ENCODE results near the gene LZTS2. TPM values are rescaled to one million over a fixed set of nuclear protein-coding genes. Genes with fewer than 3 reads are reported as not detected.

The LZTS2 gene
- total and polyA plus RNA-seq, 2 of the 8 experiments (the other 6 are each of a cell fraction or from before 2014, with no cell fraction given): 75.7 to 99.5 TPM

GRCh38 chr10:101022967-101023705, 23.5 kb downstream of the LZTS2 start:
- Histone ChIP-seq H3K27me3 (replicated peaks in 1 of 4; ENCODE audit: control insufficient read depth in 3 of 4, extremely low read depth in 1 of 4, insufficient read depth in 3 of 4, low read length in 3 of 4) (peaks cover 7 to 19% (median 14%) of the 10 kb centered on the region in 4 experiments), H3K4ac (replicated peaks; ENCODE audit: insufficient read length, low read depth, low read length) (no peak overlapping the region), H4K8ac (ENCODE audit: extremely low read depth, insufficient read depth, low read length) (no peak overlapping the region), H3K18ac (ENCODE audit: extremely low read depth, low read length) (no peak overlapping the region), H3K23me2 (ENCODE audit: low read depth, low read length) (peaks cover 7% of the 10 kb centered on the region; the same call in 1 of the 2 replicates), H3K79me1 (ENCODE audit: low read depth, low read length) (no peaks in the 10 kb centered on the region), H3K9me3 (ENCODE audit: insufficient read depth in 2 of 2, low read depth in 1 of 2, low read length in 1 of 2) (no peaks in the 10 kb centered on the region), H4K91ac (replicated peaks; ENCODE audit: insufficient read length, low read length) (no peak overlapping the region), H2AFZ (ENCODE audit: low read length) (no peak overlapping the region), H3K4me2 (ENCODE audit: insufficient read depth in 1 of 2, low read depth in 2 of 2, low read length in 2 of 2) (no peak overlapping the region), H3K56ac (replicated peaks; ENCODE audit: insufficient read length, low read depth, low read length) (no peak overlapping the region), H2AK5ac (ENCODE audit: low read depth, low read length) (no peak overlapping the region), H3K14ac (ENCODE audit: insufficient read length) (no peak overlapping the region), H3K36me3 (ENCODE audit: control insufficient read depth in 2 of 4, insufficient read depth in 4 of 4, low read length in 3 of 4) (no peaks in the 10 kb centered on the region), H3K4me1 (replicated peaks in 1 of 4; ENCODE audit: control insufficient read depth in 3 of 4, insufficient read depth in 4 of 4, low read length in 3 of 4) (peaks cover 0 to 6% (median 3%) of the 10 kb centered on the region in 4 experiments; a peak in 4 of 7 replicates), H4K5ac (ENCODE audit: insufficient read length, low read depth, low read length) (no peak overlapping the region), H2BK20ac (ENCODE audit: low read length) (no peak overlapping the region), H3K23ac (ENCODE audit: insufficient read length) (no peak overlapping the region), H3K27ac (ENCODE audit: low read depth, low read length) (no peak overlapping the region), H2BK120ac (replicated peaks; ENCODE audit: low read depth, low read length) (no peak overlapping the region), H4K20me1 (replicated peaks in 1 of 2; ENCODE audit: control insufficient read depth in 1 of 2, insufficient read depth in 2 of 2, low read length in 2 of 2) (peaks cover 0 to 1% of the 10 kb centered on the region in 2 experiments), H2BK12ac (ENCODE audit: low read depth, low read length) (no peak overlapping the region), H2BK5ac (ENCODE audit: low read depth, low read length) (no peak overlapping the region), H3K79me2 (ENCODE audit: control insufficient read depth in 1 of 2, insufficient read depth in 2 of 2, low read length in 2 of 2) (no peaks in the 10 kb centered on the region), H3K4me3 (ENCODE audit: extremely low read depth in 1 of 4, insufficient read depth in 2 of 4, low read depth in 3 of 4, low read length in 4 of 4) (no peak overlapping the region), H2BK15ac (ENCODE audit: low read length) (no peak overlapping the region), H3K9ac (replicated peaks in 1 of 4; ENCODE audit: extremely low read depth in 1 of 4, low read depth in 3 of 4, low read length in 3 of 4) (no peak overlapping the region)
- no peak for FAIRE-seq
- 93% methylated on average over 11 of the region's 15 CpGs; no CpG with 5 or more reads in 1 of the 2 experiments for WGBS, 2 experiments (ENCODE audit: extremely low coverage in 1 of 2, insufficient coverage in 1 of 2, insufficient read length in 1 of 2, insufficient replicate concordance in 2 of 2, low coverage in 1 of 2, low lambda C conversion rate in 2 of 2, missing lambda C conversion rate in 1 of 2)
- ChIA-PET POLR2A (ENCODE audit: partially characterized antibody) (interaction anchor here (1.1 kb wide), 1 partner anchor 9 kb away, joined by 4 read pairs; no protein-coding TSS in a partner anchor), CTCF (ENCODE audit: partially characterized antibody) (interaction anchor here (0.7 to 51.8 kb wide), 6 partner anchors 6 to 1223 kb away, joined by 3 to 2176 read pairs (median 84); partner anchors contain the start of gene KAZALD1)
- no peak for DNase-seq (ENCODE audit: low read depth in 1 of 2, low spot score in 2 of 2)
- no peak for TF ChIP-seq GABPA (IDR thresholded peaks at IDR 0.05; ENCODE audit: borderline replicate concordance, insufficient read depth, low read length)
- no peak for TF ChIP-seq BCL11A (IDR thresholded peaks at IDR 0.05; ENCODE audit: low read depth in 2 of 2, low read length in 2 of 2)
- TF ChIP-seq CHD1 (IDR thresholded peaks at IDR 0.05; ENCODE audit: low read depth, low read length): no peak
- TF ChIP-seq, protein P1, sequence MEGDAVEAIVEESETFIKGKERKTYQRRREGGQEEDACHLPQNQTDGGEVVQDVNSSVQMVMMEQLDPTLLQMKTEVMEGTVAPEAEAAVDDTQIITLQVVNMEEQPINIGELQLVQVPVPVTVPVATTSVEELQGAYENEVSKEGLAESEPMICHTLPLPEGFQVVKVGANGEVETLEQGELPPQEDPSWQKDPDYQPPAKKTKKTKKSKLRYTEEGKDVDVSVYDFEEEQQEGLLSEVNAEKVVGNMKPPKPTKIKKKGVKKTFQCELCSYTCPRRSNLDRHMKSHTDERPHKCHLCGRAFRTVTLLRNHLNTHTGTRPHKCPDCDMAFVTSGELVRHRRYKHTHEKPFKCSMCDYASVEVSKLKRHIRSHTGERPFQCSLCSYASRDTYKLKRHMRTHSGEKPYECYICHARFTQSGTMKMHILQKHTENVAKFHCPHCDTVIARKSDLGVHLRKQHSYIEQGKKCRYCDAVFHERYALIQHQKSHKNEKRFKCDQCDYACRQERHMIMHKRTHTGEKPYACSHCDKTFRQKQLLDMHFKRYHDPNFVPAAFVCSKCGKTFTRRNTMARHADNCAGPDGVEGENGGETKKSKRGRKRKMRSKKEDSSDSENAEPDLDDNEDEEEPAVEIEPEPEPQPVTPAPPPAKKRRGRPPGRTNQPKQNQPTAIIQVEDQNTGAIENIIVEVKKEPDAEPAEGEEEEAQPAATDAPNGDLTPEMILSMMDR (IDR thresholded peaks at IDR 0.05; ENCODE audit: control extremely low read depth in 1 of 3, insufficient read depth in 1 of 3, low read depth in 1 of 3, low read length in 3 of 3): no peak
- TF ChIP-seq HDAC2 (IDR thresholded peaks at IDR 0.05; ENCODE audit: borderline replicate concordance in 1 of 2, low read depth in 2 of 2, low read length in 2 of 2): no peak
- TF ChIP-seq KDM1A (IDR thresholded peaks at IDR 0.05; ENCODE audit: borderline replicate concordance, low read length): no peak
- TF ChIP-seq JUND (IDR thresholded peaks at IDR 0.05; ENCODE audit: low read length): no peak
- TF ChIP-seq EGR1 (IDR thresholded peaks at IDR 0.05; ENCODE audit: borderline replicate concordance, low read depth, low read length): no peak
